OCI-LY7 (cell line): ENCODE data around the gene TALDO1. TPM values are rescaled to one million over a fixed set of nuclear protein-coding genes. Genes with fewer than 3 reads are reported as not detected.

ENCODE experiments used
- BruUV-seq: library from RNA; stranded (reverse); fragments of 400-500 nt; replicated peaks from 2 replicates; lab custom pipeline; 2021; lab: Mats Ljungman, UMichigan
- CTCF ChIA-PET: fragments of 300-600 bp; sonication (Branson Sonifier 250); formaldehyde crosslinking; loops from one replicate; lab custom pipeline; 2022; ENCODE audit warnings: antibody characterized with exemption; ENCODE audit not compliant: unreplicated experiment; lab: Charles Lee
- POLR2A ChIA-PET: fragments of 300-600 bp; sonication (Branson Sonifier 250); formaldehyde crosslinking; loops from one replicate; lab custom pipeline; 2022; ENCODE audit warnings: antibody characterized with exemption; lab: Charles Lee
- DNase-seq: peaks from one replicate; pipeline ENCODE4 v3.0.0-alpha.2; 2015; ENCODE audit warnings: low spot score
- H2AFZ ChIP-seq: fragments of 200-600 bp; sonication (generic), shearing (Covaris generic); 2 replicates; pipeline ENCODE4 v1.6.1; 2014; ENCODE audit warnings: mild to moderate bottlenecking, antibody characterized with exemption, low read length, moderate library complexity
- H3K27ac ChIP-seq: fragments of 200-600 bp; sonication (generic); 2 replicates; pipeline ENCODE4 v1.5.1; 2014; ENCODE audit warnings: mixed run types, low read depth, mild to moderate bottlenecking, moderate library complexity, low read length, inconsistent platforms; ENCODE audit not compliant: poor library complexity, severe bottlenecking
- H3K36me3 ChIP-seq: fragments of 200-600 bp; sonication (generic); 2 replicates; pipeline ENCODE4 v1.6.1; 2014; ENCODE audit warnings: mild to moderate bottlenecking, antibody characterized with exemption, low read length, moderate library complexity, mixed read lengths; ENCODE audit not compliant: insufficient read depth
- H3K4me1 ChIP-seq: fragments of 200-600 bp; sonication (generic); 2 replicates; pipeline ENCODE4 v1.5.1; 2014; ENCODE audit warnings: mild to moderate bottlenecking, low read length; ENCODE audit not compliant: insufficient read depth, poor library complexity, severe bottlenecking
- H3K4me2 ChIP-seq: fragments of 200-600 bp; sonication (generic); 2 replicates; pipeline ENCODE4 v1.6.1; 2014; ENCODE audit warnings: mild to moderate bottlenecking, low read length
- H3K4me3 ChIP-seq: fragments of 200-600 bp; sonication (generic); 2 replicates; pipeline ENCODE4 v1.5.1; 2014; ENCODE audit warnings: mild to moderate bottlenecking, low read depth, low read length; ENCODE audit not compliant: poor library complexity, severe bottlenecking
- H3K79me2 ChIP-seq: fragments of 200-600 bp; sonication (generic); 2 replicates; pipeline ENCODE4 v1.6.1; 2016; ENCODE audit warnings: low read depth, mild to moderate bottlenecking, low read length, moderate library complexity, mixed read lengths; ENCODE audit not compliant: insufficient read depth
- H3K9me2 ChIP-seq: fragments of 200-600 bp; sonication (generic); 2 replicates; pipeline ENCODE4 v1.6.1; 2016; ENCODE audit warnings: mild to moderate bottlenecking, low read length, mixed read lengths; ENCODE audit not compliant: insufficient read depth
- H3K9me3 ChIP-seq: fragments of 200-600 bp; sonication (generic); 2 replicates; pipeline ENCODE4 v1.6.1; 2014; ENCODE audit warnings: mild to moderate bottlenecking, mixed run types, low read length, mixed read lengths
- H4K20me1 ChIP-seq: fragments of 200-600 bp; sonication (generic); 2 replicates; pipeline ENCODE4 v1.6.1; 2014; ENCODE audit warnings: mild to moderate bottlenecking, antibody characterized with exemption, low read length, moderate library complexity, mixed read lengths; ENCODE audit not compliant: insufficient read depth
- EZH2phosphoT487 ChIP-seq: fragments of 200-600 bp; sonication (generic); IDR thresholded peaks from 2 replicates; pipeline ENCODE4 v1.6.1; 2018; ENCODE audit warnings: low read depth, borderline replicate concordance, mild to moderate bottlenecking, mixed run types, antibody characterized with exemption, low read length, moderate library complexity, mixed read lengths
- intact Hi-C: fragments of 100-400 bp; cut with micrococcal nuclease; formaldehyde crosslinking; loops from one replicate; pipeline ENCODE4 v1.10.0; 2022; ENCODE audit not compliant: unreplicated experiment
- total RNA-seq, 2 experiments: library from RNA; depleted of rRNA in 1 of 2; stranded (reverse); fragments of >200 nt in 1 of 2; shearing (Covaris generic) in 1 of 2; gene quantifications; 2 replicates each; pipeline ENCODE4 v1.2.3, GENCODE V29; 2014 to 2022
- TF ChIP-seq, protein P1 (sequence below): fragments of 200-600 bp; sonication (generic); conservative IDR thresholded peaks from 2 replicates; pipeline ENCODE4 v1.5.1; 2014; ENCODE audit warnings: mild to moderate bottlenecking, antibody characterized with exemption, low read length, moderate library complexity, mixed read lengths

TALDO1 gene
- total RNA-seq, 2 experiments from 2014 or later: 172 to 226 TPM

DNA sequence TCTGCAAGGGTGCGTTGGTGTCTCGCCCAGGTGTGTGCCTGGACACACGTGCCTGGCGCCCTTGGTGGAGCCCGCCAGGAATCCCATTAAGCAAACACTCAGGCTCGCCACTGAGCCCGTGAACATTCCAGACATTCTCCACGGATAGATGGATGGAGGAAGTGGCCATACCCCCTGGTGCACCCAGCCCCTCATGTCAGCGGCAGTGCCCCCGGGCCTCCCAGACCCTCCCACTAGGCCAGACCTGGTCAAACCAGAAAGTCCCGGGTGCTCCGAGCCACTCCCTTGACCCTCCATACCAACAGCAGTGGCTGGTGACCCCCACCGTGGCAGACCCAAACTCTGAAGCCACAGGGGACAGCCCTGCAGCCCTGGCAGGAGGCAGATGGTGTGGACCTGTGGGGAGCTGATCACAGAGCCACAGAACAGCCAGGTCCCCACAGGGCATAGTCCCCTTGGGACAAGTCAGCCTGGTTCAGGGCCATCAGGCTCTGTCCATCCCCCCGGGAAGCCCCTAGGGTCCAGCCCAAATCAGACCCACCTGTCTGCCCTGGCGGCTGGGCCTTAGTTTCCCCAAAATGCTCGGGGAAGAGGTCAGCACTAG, 39.3 kb upstream of the TALDO1 start:
- H3K4me2 ChIP-seq: no peak overlapping the region
- H3K9me2 ChIP-seq: no peaks in the 10 kb centered on the region
- H3K79me2 ChIP-seq: no peaks in the 10 kb centered on the region
- no peaks in the 10 kb centered on the region for H3K9me3 ChIP-seq
- no peaks in the 10 kb centered on the region for H3K4me1 ChIP-seq
- intact Hi-C loops: no loop called here
- no peak for DNase-seq
- H4K20me1 ChIP-seq: no peaks in the 10 kb centered on the region
- TF ChIP-seq, protein P1, sequence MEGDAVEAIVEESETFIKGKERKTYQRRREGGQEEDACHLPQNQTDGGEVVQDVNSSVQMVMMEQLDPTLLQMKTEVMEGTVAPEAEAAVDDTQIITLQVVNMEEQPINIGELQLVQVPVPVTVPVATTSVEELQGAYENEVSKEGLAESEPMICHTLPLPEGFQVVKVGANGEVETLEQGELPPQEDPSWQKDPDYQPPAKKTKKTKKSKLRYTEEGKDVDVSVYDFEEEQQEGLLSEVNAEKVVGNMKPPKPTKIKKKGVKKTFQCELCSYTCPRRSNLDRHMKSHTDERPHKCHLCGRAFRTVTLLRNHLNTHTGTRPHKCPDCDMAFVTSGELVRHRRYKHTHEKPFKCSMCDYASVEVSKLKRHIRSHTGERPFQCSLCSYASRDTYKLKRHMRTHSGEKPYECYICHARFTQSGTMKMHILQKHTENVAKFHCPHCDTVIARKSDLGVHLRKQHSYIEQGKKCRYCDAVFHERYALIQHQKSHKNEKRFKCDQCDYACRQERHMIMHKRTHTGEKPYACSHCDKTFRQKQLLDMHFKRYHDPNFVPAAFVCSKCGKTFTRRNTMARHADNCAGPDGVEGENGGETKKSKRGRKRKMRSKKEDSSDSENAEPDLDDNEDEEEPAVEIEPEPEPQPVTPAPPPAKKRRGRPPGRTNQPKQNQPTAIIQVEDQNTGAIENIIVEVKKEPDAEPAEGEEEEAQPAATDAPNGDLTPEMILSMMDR: no peak
- no peak for TF ChIP-seq EZH2phosphoT487
- BruUV-seq: no TSS peak
- ChIA-PET CTCF (no interaction called here), POLR2A (no interaction called here)
- H2AFZ ChIP-seq: no peak overlapping the region
- H3K4me3 ChIP-seq: no peak overlapping the region
- H3K27ac ChIP-seq: no peak overlapping the region
- H3K36me3 ChIP-seq: no peaks in the 10 kb centered on the region; the same call in 1 of the 2 replicates

DNA sequence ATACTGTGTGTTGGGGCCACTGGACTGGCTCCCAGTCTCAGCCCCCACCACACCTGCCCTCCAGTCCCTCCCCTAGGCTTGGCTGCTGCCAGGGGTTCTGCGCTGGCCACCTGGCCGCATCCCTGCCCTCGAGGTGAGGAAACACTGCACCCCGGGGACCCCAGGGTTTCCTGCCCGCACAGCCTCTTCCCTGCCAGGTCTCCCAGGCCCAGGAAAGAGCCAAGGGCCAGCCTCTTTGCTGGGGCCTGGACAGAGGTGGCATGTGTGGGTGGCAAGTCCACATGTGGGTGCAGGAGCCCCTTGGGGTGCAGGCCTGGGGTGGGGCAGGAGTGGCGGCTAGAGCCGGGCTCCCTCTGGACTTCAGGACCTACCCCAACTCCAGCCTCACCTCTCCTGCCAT, 38.8 kb upstream of the TALDO1 start:
- Histone ChIP-seq H3K4me1 (no peaks in the 10 kb centered on the region), H3K4me2 (no peak overlapping the region), H4K20me1 (no peaks in the 10 kb centered on the region), H3K27ac (no peak overlapping the region), H3K9me3 (no peaks in the 10 kb centered on the region), H3K36me3 (no peaks in the 10 kb centered on the region; the same call in 1 of the 2 replicates), H3K4me3 (no peak overlapping the region), H3K79me2 (no peaks in the 10 kb centered on the region), H2AFZ (no peak overlapping the region), H3K9me2 (no peaks in the 10 kb centered on the region)
- CTCF ChIA-PET: no interaction called here
- DNase-seq: no peak
- POLR2A ChIA-PET: no interaction called here
- no TSS peak for BruUV-seq
- TF ChIP-seq, protein P1: no peak
- no peak for TF ChIP-seq EZH2phosphoT487
- intact Hi-C loops: no loop called here

DNA sequence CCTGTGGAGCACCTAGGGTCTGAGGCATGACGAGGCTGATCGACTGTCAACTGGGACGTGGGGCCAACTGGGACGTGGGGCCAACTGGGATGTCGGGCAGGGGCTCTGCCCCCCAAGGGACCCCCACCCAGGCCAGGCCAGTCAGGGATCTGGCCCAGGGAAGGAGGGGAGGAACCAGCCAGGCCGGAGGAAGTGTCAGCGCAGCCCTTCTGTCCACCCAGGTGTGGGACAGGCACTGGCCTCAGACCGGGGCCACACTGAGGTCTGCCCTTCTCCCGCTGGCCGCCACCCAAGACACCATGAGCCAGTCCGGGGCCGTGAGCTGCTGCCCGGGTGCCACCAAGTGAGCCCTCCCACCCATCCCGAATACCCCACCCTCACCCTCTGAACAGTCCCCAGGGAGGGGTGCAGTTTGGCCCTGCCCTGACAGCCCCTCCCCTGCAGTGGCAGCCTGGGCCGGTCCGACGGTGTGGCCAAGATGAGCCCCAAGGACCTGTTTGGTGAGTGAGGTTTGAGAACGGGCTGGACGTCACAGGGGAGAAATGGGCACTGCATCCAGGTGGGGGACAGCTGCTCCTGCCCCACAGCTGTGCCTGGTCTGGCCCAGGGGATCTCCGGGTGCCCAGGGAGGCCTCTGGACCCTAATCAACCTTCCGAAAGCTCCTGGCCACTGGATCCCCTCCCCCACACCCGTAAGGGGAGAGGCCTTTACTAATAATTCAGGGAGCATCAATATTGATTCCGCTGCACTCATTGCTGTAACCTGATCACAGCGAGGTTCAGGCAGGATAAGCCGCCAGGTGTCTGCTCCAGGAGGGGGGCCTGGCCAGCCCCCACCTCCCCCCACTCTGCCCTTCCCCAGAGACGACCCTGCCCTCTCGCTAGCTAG, 37.9 kb upstream of the TALDO1 start:
- Histone ChIP-seq H2AFZ (no peak overlapping the region), H3K9me2 (no peaks in the 10 kb centered on the region), H3K4me1 (no peaks in the 10 kb centered on the region), H3K4me2 (no peak overlapping the region), H3K36me3 (no peaks in the 10 kb centered on the region; the same call in 1 of the 2 replicates), H3K27ac (no peak overlapping the region), H3K9me3 (no peaks in the 10 kb centered on the region), H3K4me3 (no peak overlapping the region), H4K20me1 (no peaks in the 10 kb centered on the region), H3K79me2 (no peaks in the 10 kb centered on the region)
- POLR2A ChIA-PET: no interaction called here
- intact Hi-C loops: no loop called here
- CTCF ChIA-PET: no interaction called here
- BruUV-seq: no TSS peak
- DNase-seq: no peak
- TF ChIP-seq EZH2phosphoT487: no peak
- TF ChIP-seq, protein P1: no peak
